Progenitor cell of endocrine pancreas (in vitro differentiated cells): ENCODE measurements around the gene PTTG1. TPM values are rescaled to one million over a fixed set of nuclear protein-coding genes. Genes with fewer than 3 reads are reported as not detected.

Experiments used
- DNase-seq: peaks from one replicate; pipeline ENCODE4 v3.0.0; 2021; ENCODE audit warnings: low spot score; ENCODE audit not compliant: unreplicated experiment
- H3K27ac Mint-ChIP-seq: 2 replicates; pipeline ENCODE4 v1.8.0; 2021; ENCODE audit warnings: mild to moderate bottlenecking, moderate library complexity, mixed read lengths
- H3K27me3 Mint-ChIP-seq: 2 replicates; pipeline ENCODE4 v1.8.0; 2021; ENCODE audit warnings: mixed read lengths
- H3K36me3 Mint-ChIP-seq: 2 replicates; pipeline ENCODE4 v1.8.0; 2022; ENCODE audit warnings: mixed read lengths; ENCODE audit not compliant: insufficient read depth
- H3K4me1 Mint-ChIP-seq: 2 replicates; pipeline ENCODE4 v1.8.0; 2021; ENCODE audit warnings: low read depth, mixed read lengths
- H3K4me3 Mint-ChIP-seq: 2 replicates; pipeline ENCODE4 v1.8.0; 2021; ENCODE audit warnings: low read depth, mild to moderate bottlenecking, moderate library complexity, mixed read lengths
- H3K9me3 Mint-ChIP-seq: 2 replicates; pipeline ENCODE4 v1.8.0; 2021; ENCODE audit warnings: low read depth, mixed read lengths
- long read RNA-seq: library from polyadenylated mRNA; unstranded; transcript quantifications from one replicate; pipeline ENCODE4 v2.0.0, GENCODE V29; 2020
- total RNA-seq: library from RNA; stranded (reverse); gene quantifications from 2 replicates; pipeline ENCODE4 v1.2.1, GENCODE V29; 2021
- TF ChIP-seq, protein P1 (sequence below): fragments of 200-600 bp; sonication (generic); IDR thresholded peaks from one replicate; pipeline ENCODE4 v1.5.0; 2021; ENCODE audit warnings: antibody characterized with exemption, mild to moderate bottlenecking; ENCODE audit not compliant: unreplicated experiment

The PTTG1 gene
- 48.2 and 50.0 TPM in 2 replicates for total RNA-seq
- long read RNA-seq, transcript PTTG1-201 (6 exons, 753 nt), result major isoform, 17 of 22 reads
- long read RNA-seq, partial matches to known transcripts, result 2 of 22 reads
- long read RNA-seq, other reads (novel, unspliced or antisense), result 2 of 22 reads

DNA sequence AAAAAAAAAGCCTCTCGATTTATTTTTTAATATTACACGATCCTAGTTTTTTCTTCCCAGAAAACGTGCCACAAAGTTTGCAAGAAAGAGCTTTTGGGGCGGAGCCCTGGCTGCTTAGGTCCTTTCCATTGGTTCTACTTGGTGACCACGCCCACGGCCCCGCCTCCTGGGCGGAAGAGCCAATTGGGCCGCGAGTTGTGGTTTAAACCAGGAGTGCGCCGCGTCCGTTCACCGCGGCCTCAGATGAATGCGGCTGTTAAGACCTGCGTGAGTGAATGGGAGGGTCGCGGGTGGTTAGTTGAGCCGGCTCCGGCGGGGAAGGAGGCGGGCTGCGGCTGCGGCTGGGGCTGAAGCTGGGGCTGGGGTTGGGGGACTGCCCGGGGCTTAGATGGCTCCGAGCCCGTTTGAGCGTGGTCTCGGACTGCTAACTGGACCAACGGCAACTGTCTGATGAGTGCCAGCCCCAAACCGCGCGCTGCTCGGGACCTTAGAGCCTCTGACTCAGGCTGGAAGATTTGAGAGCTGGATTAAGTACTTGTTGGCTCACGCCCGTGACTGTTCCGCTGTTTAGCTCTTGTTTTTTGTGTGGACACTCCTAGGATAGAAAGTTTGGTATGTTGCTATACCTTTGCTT is at the start of gene PTTG1:
TSS of gene PTTG1 (plus strand) at position 231 of the 634 bp plus-strand sequence. CDS start 458 bp downstream, outside the sequence.
- H3K4me1 Mint-ChIP-seq, result peaks cover 32% of the 10 kb centered on the region
- H3K9me3 Mint-ChIP-seq, result no peaks in the 10 kb centered on the region
- peak within 1 kb of the TSS; percentile 39 for H3K27ac Mint-ChIP-seq
- TF ChIP-seq, protein P1, sequence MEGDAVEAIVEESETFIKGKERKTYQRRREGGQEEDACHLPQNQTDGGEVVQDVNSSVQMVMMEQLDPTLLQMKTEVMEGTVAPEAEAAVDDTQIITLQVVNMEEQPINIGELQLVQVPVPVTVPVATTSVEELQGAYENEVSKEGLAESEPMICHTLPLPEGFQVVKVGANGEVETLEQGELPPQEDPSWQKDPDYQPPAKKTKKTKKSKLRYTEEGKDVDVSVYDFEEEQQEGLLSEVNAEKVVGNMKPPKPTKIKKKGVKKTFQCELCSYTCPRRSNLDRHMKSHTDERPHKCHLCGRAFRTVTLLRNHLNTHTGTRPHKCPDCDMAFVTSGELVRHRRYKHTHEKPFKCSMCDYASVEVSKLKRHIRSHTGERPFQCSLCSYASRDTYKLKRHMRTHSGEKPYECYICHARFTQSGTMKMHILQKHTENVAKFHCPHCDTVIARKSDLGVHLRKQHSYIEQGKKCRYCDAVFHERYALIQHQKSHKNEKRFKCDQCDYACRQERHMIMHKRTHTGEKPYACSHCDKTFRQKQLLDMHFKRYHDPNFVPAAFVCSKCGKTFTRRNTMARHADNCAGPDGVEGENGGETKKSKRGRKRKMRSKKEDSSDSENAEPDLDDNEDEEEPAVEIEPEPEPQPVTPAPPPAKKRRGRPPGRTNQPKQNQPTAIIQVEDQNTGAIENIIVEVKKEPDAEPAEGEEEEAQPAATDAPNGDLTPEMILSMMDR, result no peak
- H3K36me3 Mint-ChIP-seq, result peaks cover 2% of the 10 kb centered on the region
- H3K4me3 Mint-ChIP-seq, result peak within 1 kb of the TSS; percentile 91
- peak; percentile 86 for DNase-seq
- no peaks in the 10 kb centered on the region for H3K27me3 Mint-ChIP-seq

DNA sequence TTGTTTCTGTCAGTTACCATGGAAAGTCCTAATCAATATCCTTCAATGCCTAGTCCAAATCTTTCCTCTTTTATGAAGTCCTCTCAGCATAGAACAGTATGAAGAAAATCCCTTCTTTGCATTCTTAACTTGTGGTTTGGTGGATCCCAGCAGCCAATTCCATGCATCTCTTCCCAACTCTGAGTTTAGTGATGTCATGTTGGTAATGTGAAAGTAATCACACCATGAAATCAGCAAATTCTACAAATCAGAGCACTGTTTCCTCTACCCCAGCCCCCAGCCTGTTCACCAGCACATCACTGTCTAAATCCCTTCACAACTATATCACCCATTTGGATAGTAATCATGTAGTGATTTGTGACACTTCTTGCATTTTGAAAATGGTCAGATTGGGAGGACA is 46.5 kb upstream of the PTTG1 start:
- TF ChIP-seq, protein P1, result no peak
- H3K4me1 Mint-ChIP-seq, result no peaks in the 10 kb centered on the region
- no peak overlapping the region for H3K27ac Mint-ChIP-seq
- no peaks in the 10 kb centered on the region for H3K9me3 Mint-ChIP-seq
- peaks cover 48% of the 10 kb centered on the region for H3K27me3 Mint-ChIP-seq
- H3K36me3 Mint-ChIP-seq, result no peaks in the 10 kb centered on the region
- no peak overlapping the region for H3K4me3 Mint-ChIP-seq
- DNase-seq, result no peak

DNA sequence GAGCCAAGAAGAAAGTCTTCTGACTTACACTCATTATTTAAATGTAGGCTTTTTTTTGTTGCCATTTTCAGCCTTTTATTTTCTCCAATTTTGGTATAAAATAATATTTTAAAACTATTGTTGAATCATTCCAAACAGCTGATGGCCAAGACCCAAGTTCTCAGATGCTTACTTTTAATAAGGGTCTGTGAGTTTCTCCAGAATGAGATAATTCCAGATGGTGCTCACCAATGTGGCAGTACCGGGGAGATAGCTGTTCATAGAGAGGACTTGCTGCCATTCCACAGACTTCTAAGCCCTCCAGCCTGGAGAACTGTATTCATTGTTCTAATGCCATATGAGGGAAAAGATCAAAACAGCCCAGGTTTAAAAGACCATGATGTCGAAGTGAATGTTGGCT is 46.0 kb upstream of the PTTG1 start:
- no peak overlapping the region for H3K4me3 Mint-ChIP-seq

DNA sequence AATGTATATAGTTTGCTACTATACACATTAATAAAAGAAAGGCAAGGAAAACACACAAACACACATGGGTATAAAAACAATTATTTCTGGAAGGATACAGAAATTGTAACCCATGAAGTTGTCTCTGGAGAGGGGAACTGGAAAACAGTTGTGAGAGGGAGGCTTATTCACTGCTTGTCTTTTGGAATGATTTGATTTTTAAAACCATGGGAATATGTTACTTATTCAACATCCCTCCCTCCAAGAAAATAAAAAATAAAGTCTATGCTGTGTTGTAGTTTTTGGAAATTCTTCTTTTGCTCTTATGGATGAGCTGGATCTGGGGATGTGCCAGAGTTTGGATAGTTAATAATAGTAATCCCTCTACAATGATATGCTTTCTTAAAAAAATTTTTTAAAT is 45.2 kb upstream of the PTTG1 start:
- Mint-ChIP-seq H3K4me3 (no peak overlapping the region), H3K27ac (no peak overlapping the region)
- TF ChIP-seq, protein P1, result no peak

More for the DNA sequence above, 46.0 kb upstream of the PTTG1 start:
- Mint-ChIP-seq H3K36me3 (no peaks in the 10 kb centered on the region), H3K27ac (no peak overlapping the region), H3K4me1 (no peaks in the 10 kb centered on the region), H3K27me3 (peaks cover 43% of the 10 kb centered on the region), H3K9me3 (no peaks in the 10 kb centered on the region)
- no peak for DNase-seq
- TF ChIP-seq, protein P1, result no peak

DNA sequence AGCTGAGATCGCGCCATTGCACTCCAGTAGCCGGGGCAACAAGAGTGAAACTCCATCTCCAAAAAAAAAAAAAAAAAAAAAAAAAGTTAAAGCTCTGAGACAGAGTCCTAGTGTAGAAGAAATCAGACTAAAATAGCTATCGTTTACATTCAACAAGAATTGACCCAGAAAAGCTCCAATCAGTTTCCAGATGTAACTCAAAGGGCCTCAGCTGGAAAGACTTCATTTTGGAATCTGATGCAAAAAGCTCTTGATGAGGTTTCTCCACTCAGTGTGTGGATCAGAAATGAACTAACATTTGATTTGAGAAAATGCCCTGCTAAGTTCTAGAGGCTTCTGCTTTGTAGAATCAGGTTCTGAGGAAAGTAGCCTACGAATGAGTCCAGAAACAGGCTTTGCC is 44.0 kb upstream of the PTTG1 start:
- no peak overlapping the region for H3K27ac Mint-ChIP-seq
- no peak for DNase-seq
- H3K9me3 Mint-ChIP-seq, result no peaks in the 10 kb centered on the region
- no peaks in the 10 kb centered on the region for H3K36me3 Mint-ChIP-seq
- peaks cover 24% of the 10 kb centered on the region for H3K27me3 Mint-ChIP-seq
- H3K4me1 Mint-ChIP-seq, result no peaks in the 10 kb centered on the region
- H3K4me3 Mint-ChIP-seq, result no peak overlapping the region
- TF ChIP-seq, protein P1, result no peak

More for the DNA sequence above, 45.2 kb upstream of the PTTG1 start:
- Mint-ChIP-seq H3K9me3 (no peaks in the 10 kb centered on the region), H3K27me3 (peaks cover 36% of the 10 kb centered on the region), H3K4me1 (no peaks in the 10 kb centered on the region), H3K36me3 (no peaks in the 10 kb centered on the region)
- DNase-seq, result no peak
